ENCODE data around the gene RMI2.

The RMI2 gene

DNA sequence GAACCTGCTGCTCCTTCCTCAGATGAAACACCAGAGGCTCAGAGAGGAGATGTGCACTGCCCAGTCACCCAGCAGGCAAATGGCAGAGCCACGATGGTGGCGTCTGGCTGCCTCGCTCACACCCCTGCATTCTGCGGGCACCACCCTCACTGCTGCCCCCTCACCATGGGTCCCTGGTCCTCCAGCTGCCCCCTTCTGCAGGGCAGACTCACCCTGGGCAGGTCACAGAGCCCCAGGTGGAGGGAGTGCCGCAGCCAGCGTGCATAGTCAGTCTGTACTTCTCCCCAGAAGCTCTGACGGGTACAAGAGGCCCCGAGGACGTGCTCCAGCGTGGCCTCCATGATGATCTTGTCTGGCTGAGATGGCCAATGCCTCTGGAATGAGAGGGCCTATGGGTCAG lies 52.9 kb downstream of the RMI2 start:
- Histone ChIP-seq H3K9ac (ENCODE audit: low read depth, low read length) (no peak overlapping the region), H3K36me3 (ENCODE audit: insufficient read depth, low read length) (no peaks in the 10 kb centered on the region), H3K4me1 (ENCODE audit: insufficient read depth, low read length) (no peaks in the 10 kb centered on the region), H3K9me3 (ENCODE audit: control insufficient read depth, insufficient read depth, low read length) (no peaks in the 10 kb centered on the region)

DNA sequence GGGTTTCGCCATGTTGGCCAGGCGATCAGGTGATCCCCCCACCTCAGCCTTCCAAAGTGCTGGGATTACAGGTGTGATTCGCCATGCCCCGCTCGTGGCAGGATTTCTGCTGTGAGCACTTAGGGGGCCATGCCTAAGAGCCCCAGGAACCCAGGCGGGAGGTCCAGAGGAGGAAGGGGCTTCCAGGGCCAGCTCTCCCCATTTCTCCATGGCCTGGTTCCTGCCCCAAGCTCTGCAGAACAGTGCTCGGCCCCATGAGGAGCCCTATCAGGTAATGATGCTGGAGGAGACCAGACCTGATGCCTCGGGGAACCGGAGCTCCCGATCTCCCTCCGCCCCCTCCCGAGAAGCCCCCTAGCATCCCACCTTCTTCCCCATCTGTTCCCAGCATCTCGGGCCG lies 53.6 kb downstream of the RMI2 start:
- H3K9ac ChIP-seq (ENCODE audit: low read depth, low read length): no peak overlapping the region

DNA sequence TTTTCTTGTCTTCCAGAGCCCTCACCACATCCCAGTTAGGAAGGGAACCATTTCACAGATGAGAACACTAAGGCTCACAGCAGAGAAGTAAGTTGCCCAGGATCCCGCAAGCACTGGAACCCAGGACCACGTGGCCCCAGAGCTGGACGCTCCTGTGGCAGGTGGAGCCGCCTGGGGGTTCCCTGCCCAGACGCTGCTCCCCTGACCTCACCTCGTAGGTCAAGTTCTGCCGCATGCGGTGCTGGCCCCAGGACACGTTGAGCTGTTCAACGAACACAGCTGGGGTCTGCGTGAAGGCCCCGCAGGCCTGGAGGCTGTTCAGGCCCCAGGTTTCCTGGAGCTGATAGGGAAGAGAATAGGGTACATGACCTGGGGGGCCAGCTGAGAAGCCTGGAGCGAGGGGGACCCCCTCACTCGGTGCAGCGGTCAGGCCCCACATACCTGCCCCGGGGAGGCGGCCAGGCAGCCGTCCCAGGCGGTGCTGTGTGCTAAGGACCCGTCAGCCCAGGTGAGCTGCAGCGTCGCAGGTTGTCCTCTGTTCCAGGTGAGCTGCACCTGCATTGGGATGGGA lies 54.1 kb downstream of the RMI2 start:
- Histone ChIP-seq H3K9ac (ENCODE audit: low read depth, low read length) (no peak overlapping the region), H3K4me1 (ENCODE audit: insufficient read depth, low read length) (no peaks in the 10 kb centered on the region), H3K9me3 (ENCODE audit: control insufficient read depth, insufficient read depth, low read length) (no peaks in the 10 kb centered on the region), H3K36me3 (ENCODE audit: insufficient read depth, low read length) (no peaks in the 10 kb centered on the region)

More for the DNA sequence above, 53.6 kb downstream of the RMI2 start:
- no peaks in the 10 kb centered on the region for H3K36me3 ChIP-seq (ENCODE audit: insufficient read depth, low read length)
- no peaks in the 10 kb centered on the region for H3K4me1 ChIP-seq (ENCODE audit: insufficient read depth, low read length)
- no peaks in the 10 kb centered on the region for H3K9me3 ChIP-seq (ENCODE audit: control insufficient read depth, insufficient read depth, low read length)

DNA sequence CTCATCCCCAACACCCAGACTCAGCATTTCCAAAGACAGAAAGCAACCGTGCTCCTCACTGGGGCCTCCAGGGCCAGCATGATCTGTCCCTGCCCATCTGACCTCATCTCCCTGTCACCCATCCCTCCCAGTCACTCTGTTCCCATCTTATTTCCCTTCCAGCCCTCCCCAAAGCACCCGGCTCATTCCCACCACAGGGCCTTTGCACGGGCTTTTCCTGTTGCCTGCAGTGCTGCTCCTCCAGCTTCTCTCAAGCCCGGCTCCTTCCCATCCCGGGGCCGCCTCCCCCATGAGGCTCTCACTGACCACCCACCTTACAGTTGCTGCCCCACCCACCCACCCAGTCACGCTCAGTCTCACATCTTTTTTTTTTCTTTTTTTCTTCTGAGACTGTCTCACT lies 54.8 kb downstream of the RMI2 start:
- Histone ChIP-seq H3K9me3 (ENCODE audit: control insufficient read depth, insufficient read depth, low read length) (no peaks in the 10 kb centered on the region), H3K9ac (ENCODE audit: low read depth, low read length) (no peak overlapping the region), H3K4me1 (ENCODE audit: insufficient read depth, low read length) (no peaks in the 10 kb centered on the region), H3K36me3 (ENCODE audit: insufficient read depth, low read length) (no peaks in the 10 kb centered on the region)
